Measurements from ENCODE around the gene EPB41L4B. TPM values are rescaled to one million over a fixed set of nuclear protein-coding genes. Genes with fewer than 3 reads are reported as not detected.

Gene EPB41L4B
- total RNA-seq, 1 experiment from 2014 or later, result 8.1 TPM

GRCh38 chr9:109344866-109345265, 24.0 kb upstream of the EPB41L4B start:
- no peaks in the 10 kb centered on the region for H3K9me2 ChIP-seq (ENCODE audit: insufficient read depth)
- H3K4me1 ChIP-seq (ENCODE audit: control insufficient read depth in 1 of 2, insufficient read depth in 2 of 2, low read length in 2 of 2), result peaks cover 8 to 26% of the 10 kb centered on the region in 2 experiments; a peak in 3 of 4 replicates
- H3K4me2 ChIP-seq (ENCODE audit: low read length), result peak overlapping the region; percentile 57
- no TSS peak for BruUV-seq (replicated peaks)
- no peaks in the 10 kb centered on the region for H3K27me3 ChIP-seq (ENCODE audit: insufficient read depth, low read length)
- ATAC-seq (no peak), DNase-seq (ENCODE audit: low read depth, low spot score) (no peak)
- no peaks in the 10 kb centered on the region for H3K36me3 ChIP-seq (ENCODE audit: control insufficient read depth in 1 of 2, insufficient read depth in 2 of 2, low read length in 2 of 2)
- H3K4me3 ChIP-seq (replicated peaks in 1 of 2; ENCODE audit: low read depth in 1 of 2, low read length in 2 of 2), result peak overlapping the region in 1 of 2 experiments; percentile 30; a peak in 1 of 4 replicates
- no peak overlapping the region for H3K9ac ChIP-seq (ENCODE audit: low read length)
- CTCF ChIA-PET, result interaction anchor here (1.1 to 2.9 kb wide), 9 partner anchors 10 to 391 kb away, joined by 3 to 18 read pairs (median 5); no protein-coding TSS in a partner anchor
- no peaks in the 10 kb centered on the region for H4K20me1 ChIP-seq (ENCODE audit: insufficient read depth)
- peak overlapping the region; percentile 11; the same call in 1 of the 2 replicates for H3K27ac ChIP-seq (ENCODE audit: low read depth, low read length)
- peak overlapping the region; percentile 25 for H2AFZ ChIP-seq (ENCODE audit: low read depth, low read length, poor library complexity, severe bottlenecking)
- no peak for TF ChIP-seq RAD21 (IDR thresholded peaks at IDR 0.05; ENCODE audit: low read depth)
- no peak for TF ChIP-seq SRF (IDR thresholded peaks at IDR 0.05; ENCODE audit: low read depth)
- TF ChIP-seq POLR2AphosphoS5 (IDR thresholded peaks at IDR 0.05; ENCODE audit: low read depth, low read length), result no peak
- TF ChIP-seq MAX (IDR thresholded peaks at IDR 0.05), result no peak
- TF ChIP-seq EZH2 (IDR thresholded peaks at IDR 0.05), result no peak
- TF ChIP-seq EZH2phosphoT487 (IDR thresholded peaks at IDR 0.05; ENCODE audit: borderline replicate concordance), result no peak
- TF ChIP-seq JUND (IDR thresholded peaks at IDR 0.05), result no peak
- TF ChIP-seq ATF3 (IDR thresholded peaks at IDR 0.05), result no peak
- TF ChIP-seq CTCF (IDR thresholded peaks at IDR 0.05 in 2 of 3, conservative IDR thresholded peaks at IDR 0.05 in 1 of 3; ENCODE audit: borderline replicate concordance in 1 of 3, insufficient read depth in 1 of 3, low read depth in 2 of 3, low read length in 2 of 3), result no peak
- TF ChIP-seq CEBPB (IDR thresholded peaks at IDR 0.05; ENCODE audit: low read depth), result no peak
- no peak for TF ChIP-seq CBX3 (IDR thresholded peaks at IDR 0.05; ENCODE audit: low read depth)
- TF ChIP-seq ZNF274 (IDR thresholded peaks at IDR 0.05; ENCODE audit: low read depth, low read length), result no peak
- intact Hi-C loops (cut with micrococcal nuclease), result loop anchor here (10.0 kb wide), 1 partner anchor 180 kb away; no protein-coding TSS in a partner anchor
- no peaks in the 10 kb centered on the region for H3K9me3 ChIP-seq (ENCODE audit: control insufficient read depth in 1 of 2, insufficient read depth in 1 of 2, low read depth in 1 of 2, low read length in 2 of 2)
- RAD21 ChIA-PET (ENCODE audit: low non-redundant PET in 1 of 2, low total read pairs in 2 of 2, uncharacterized antibody in 2 of 2, unreplicated experiment in 2 of 2), result no interaction called here
- POLR2A ChIA-PET, result interaction anchor here (1.1 kb wide), 1 partner anchor 151 kb away, joined by 4 read pairs; no protein-coding TSS in a partner anchor
- H3K79me2 ChIP-seq (ENCODE audit: insufficient read depth, low read length), result no peaks in the 10 kb centered on the region
